ENCODE results near the gene ZNF804B. TPM values are rescaled to one million over a fixed set of nuclear protein-coding genes. Genes with fewer than 3 reads are reported as not detected.

ZNF804B gene
- not detected in 2 replicates for total RNA-seq (2014; rRNA removed; shearing (Covaris generic); ENCODE audit: low replicate concordance)

DNA sequence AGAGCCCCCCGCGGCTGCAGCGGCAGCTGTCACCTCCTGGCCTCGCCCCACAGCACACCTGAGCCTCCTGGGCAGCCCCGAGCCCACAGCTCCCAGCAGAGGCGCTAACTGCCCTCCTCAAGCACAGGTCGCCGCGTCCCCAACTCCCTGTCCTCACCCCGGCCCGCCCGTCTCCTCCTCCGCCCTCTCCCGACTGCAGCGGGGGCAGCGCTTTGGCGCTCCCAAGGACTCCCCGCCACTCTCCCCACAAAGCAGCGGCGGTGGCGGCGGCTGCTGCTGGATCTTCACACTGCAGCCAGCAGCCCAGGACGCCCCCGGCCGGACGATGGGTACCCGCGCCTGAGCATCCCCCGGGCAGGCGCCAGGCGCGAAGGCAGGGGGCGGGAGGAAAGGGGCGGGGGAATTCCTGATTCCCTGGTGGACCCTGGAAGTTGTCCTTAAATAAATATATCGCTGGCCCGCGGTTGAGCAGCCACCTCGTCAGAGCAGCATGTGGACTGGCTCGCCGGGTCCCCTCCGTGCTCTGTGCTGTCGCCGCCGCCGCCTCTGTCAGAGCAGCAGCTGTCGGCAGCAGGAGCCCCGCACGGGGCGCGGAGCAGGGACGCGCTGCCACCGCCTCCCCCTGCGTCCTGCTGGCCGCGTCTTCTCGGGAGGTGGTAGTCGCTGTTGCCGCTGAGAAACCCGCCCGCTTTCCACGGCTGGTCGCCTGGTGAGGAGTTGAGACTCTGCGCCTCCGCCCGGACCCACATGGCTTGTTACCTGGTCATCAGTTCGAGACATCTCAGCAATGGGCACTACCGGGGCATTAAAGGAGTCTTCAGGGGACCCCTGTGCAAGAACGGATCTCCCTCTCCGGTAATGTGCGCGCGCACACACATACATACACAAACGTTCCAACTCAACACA lies at the start of gene ZNF804B:
Gene ZNF804B, plus strand, starts transcription at position 471 of the 906 bp plus-strand sequence. Its CDS starts 277 bp downstream, at position 748.
- Histone ChIP-seq H3K9me3 (no peaks in the 10 kb centered on the region), H3K4me3 (peak within 1 kb of the TSS; percentile 47), H3K27me3 (peaks cover 8% of the 10 kb centered on the region; the same call in 1 of the 2 replicates), H3K36me3 (no peaks in the 10 kb centered on the region)
- DNase-seq: peak; percentile 16

DNA sequence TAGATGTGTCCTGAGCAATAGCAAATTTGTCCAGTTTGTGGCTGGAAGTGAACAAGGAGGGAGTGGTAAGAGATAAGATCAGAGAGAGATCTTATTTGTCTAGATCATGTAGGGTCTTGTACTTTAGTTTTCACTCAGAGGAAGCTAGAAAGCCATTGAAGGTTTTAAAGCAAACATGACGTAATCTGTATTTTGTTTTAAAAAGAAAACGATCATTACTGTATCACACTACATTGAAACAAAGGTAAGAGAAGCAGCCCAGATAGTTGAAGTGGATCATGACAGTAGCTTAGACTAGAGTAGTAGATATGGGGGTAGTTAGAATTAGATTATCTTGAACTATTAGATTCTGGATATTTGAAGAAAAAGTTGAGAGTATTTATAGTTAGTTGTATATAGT lies 23.6 kb upstream of the ZNF804B start:
- no peaks in the 10 kb centered on the region for H3K27me3 ChIP-seq
- DNase-seq: no peak
- H3K4me3 ChIP-seq: no peak overlapping the region
- H3K9me3 ChIP-seq: no peaks in the 10 kb centered on the region
- no peaks in the 10 kb centered on the region for H3K36me3 ChIP-seq

DNA sequence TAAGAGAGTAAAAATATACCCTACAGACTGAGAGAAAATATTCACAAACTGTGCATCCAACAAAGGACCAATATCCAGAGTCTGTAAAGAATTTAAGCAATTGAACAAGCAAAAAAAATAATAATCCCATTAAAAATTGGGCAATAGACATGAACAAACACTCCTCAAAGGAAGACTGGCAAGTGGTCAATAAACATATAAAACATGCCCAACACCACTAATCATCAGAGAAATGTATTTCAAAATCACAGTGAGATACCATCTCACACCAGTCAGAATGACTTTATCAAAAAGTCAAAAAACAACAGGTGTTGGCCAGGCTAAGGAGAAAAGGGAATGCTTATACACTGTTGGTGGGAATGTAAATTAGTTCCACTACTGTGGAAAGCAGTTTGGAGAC lies 21.9 kb upstream of the ZNF804B start:
- H3K36me3 ChIP-seq: no peaks in the 10 kb centered on the region
- no peaks in the 10 kb centered on the region for H3K27me3 ChIP-seq
- H3K4me3 ChIP-seq: no peak overlapping the region
- DNase-seq: no peak
- no peaks in the 10 kb centered on the region for H3K9me3 ChIP-seq

DNA sequence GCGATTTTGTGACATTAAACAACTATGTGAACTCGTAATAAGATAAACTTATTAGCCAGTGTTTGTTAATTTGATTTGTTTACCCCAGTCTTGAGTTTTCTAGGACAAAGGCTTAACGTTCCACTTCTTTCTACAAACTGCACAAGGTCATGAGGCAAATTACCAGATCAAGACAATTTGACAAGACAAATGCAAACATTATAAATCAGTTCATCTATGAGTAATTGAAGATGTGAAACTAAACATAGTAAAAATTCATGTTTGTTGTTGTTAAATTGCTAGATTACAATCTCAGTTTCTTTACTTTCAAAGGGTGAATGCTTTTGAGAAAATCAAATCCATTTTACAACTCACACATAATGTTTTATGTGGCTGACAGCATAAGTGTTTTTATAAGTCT lies 13.4 kb upstream of the ZNF804B start:
- Histone ChIP-seq H3K9me3 (no peaks in the 10 kb centered on the region), H3K4me3 (no peak overlapping the region), H3K27me3 (no peaks in the 10 kb centered on the region), H3K36me3 (no peaks in the 10 kb centered on the region)
- DNase-seq: no peak

DNA sequence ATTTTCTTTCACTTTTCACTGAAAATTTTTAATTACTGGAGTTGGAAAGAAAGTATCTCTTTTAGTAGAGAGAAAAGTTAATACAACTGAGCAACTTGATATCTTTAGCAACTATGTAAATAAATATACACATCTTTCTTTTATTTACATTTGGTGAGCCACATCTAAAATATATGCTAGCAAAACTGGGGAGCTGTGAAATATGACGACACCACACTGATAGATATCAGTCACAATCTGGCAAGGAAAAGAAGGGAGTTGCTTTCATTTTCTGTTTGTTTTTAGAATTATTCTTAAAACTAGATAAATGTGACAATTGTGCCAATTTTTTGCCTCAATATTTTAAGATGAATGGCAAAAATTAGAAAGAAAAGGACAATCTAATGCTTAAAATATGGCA lies 2.7 kb upstream of the ZNF804B start:
- peaks cover 7% of the 10 kb centered on the region; the same call in 1 of the 2 replicates for H3K27me3 ChIP-seq
- no peak for DNase-seq
- H3K4me3 ChIP-seq: no peak overlapping the region
- H3K36me3 ChIP-seq: no peaks in the 10 kb centered on the region
- no peaks in the 10 kb centered on the region for H3K9me3 ChIP-seq

DNA sequence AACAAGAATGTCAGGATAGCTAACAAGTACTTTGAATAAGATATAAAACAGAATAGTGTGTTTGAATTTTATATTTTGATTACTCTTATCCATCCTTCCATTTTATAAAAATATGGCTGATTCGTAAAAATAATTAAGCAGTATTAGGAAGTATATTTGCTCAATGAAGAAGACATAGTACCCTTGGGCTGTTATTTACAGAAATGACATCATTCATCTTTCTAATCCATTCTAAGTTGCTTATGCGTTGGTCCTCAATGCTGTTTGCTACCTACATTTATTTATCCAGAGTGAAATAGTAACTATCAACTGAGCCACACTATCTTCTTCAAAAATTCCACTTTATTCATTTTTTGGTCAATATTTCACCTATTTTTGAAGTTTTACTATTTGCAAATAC lies 2.1 kb upstream of the ZNF804B start:
- no peak for DNase-seq
- H3K27me3 ChIP-seq: peaks cover 8% of the 10 kb centered on the region; the same call in 1 of the 2 replicates
- no peaks in the 10 kb centered on the region for H3K36me3 ChIP-seq

DNA sequence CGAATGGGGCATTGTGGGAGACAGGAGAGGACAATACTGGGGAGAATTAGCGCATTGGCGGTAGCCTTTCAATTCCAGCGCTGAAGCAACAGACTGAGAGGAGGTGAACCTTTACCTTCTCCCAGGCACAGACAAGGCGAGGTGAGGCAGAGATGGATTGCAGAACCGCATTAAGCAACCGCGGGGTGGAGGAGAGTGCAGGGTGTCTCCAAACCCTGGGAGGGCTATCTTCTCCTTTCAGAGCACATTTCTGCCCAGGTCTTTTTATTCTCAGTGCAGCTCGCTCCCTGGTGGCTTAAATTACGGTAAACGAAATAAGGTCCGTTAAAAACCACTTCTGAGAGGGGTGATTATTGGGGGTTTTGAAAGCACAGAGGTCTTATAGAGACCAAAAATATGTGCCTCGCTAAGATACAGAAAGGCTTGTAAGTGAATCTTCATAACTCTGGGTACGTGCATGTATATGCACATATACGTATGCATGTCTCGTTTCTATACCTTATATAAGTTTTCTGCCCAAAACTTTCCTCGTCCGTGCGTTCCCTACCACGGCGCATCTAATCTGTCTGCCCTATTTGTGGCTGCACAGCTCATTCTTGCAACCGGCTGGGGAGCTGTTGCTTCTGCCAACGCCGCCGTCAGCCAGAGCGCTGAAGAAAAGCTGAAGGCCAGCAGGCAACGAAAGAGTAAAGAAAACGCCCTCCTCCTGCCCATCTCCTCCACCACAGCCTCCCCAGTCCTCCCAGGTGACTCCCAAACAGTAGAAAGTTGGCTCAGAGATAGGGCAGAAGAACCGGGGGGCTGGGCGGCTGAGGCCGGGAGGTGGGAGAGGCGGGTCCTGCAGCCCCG lies 895 bp upstream of the ZNF804B start:
- peak overlapping the region; percentile 47 for H3K4me3 ChIP-seq
- peaks cover 8% of the 10 kb centered on the region; the same call in 1 of the 2 replicates for H3K27me3 ChIP-seq

More for the DNA sequence above, 2.1 kb upstream of the ZNF804B start:
- H3K9me3 ChIP-seq: no peaks in the 10 kb centered on the region
- H3K4me3 ChIP-seq: no peak overlapping the region

DNA sequence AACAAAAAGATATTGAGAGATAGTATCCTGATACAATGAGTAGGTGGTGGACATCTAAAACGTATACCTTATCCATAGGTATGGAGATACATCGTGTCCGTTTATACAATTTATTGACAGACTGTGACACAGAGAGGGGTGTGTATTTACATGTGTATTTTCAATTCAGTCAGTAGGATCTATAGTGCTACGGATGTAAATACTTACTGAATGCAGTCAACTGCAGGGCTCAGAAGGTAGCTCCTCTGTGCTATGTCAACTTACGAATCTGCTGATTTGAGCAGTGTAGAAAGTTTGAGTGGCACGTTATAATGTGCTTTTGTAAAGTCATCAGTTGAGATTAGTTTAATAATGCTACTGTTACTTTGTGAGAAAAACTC lies 626 bp downstream of the ZNF804B start:
- Histone ChIP-seq H3K9me3 (no peaks in the 10 kb centered on the region), H3K4me3 (no peak overlapping the region), H3K27me3 (peaks cover 8% of the 10 kb centered on the region; the same call in 1 of the 2 replicates), H3K36me3 (no peaks in the 10 kb centered on the region)
- no peak for DNase-seq

More for the DNA sequence above, 895 bp upstream of the ZNF804B start:
- DNase-seq: peak; percentile 46
- H3K9me3 ChIP-seq: no peaks in the 10 kb centered on the region
- no peaks in the 10 kb centered on the region for H3K36me3 ChIP-seq

DNA sequence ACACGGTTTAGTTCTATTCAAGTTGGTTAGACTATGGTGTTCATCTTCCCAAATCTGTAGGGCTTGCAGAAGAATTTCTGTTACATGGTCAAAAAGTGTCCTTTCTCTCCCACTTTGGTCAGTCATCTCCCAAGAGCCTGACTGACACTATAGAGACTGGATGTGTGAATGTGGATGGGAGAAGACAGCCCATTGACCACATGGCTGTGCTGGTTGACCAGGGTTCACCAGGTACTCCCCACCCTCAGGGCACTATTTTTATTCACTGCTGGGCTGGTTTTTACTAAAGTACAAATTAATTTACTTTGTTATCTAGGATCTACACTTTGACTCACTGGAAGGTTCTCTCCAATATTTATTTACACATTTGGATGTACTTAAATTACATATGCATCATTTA lies 2.3 kb downstream of the ZNF804B start:
- H3K36me3 ChIP-seq: no peaks in the 10 kb centered on the region
- no peak for DNase-seq
- H3K27me3 ChIP-seq: peaks cover 8% of the 10 kb centered on the region; the same call in 1 of the 2 replicates
- H3K4me3 ChIP-seq: no peak overlapping the region
- no peaks in the 10 kb centered on the region for H3K9me3 ChIP-seq

DNA sequence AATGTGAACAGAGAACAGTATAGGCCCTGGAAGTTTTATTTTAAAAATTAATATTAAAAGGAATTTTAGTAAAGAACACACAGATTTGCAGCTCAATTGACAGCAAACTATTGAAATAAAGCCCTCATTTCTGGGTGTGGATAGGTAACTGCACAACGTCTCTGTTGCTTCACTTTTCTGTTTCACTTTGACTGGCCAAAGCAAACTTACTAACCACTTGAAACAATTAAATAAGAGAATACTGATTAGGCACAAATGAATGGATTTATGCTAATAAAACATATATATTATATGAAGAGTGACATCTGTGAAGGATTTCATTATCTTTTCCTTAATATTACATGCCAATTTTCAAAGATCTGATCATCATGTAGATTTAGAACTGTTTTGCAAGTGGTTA lies 11.9 kb downstream of the ZNF804B start:
- H3K9me3 ChIP-seq: no peaks in the 10 kb centered on the region
- H3K36me3 ChIP-seq: no peaks in the 10 kb centered on the region
- no peaks in the 10 kb centered on the region for H3K27me3 ChIP-seq
- no peak overlapping the region for H3K4me3 ChIP-seq
- DNase-seq: no peak

DNA sequence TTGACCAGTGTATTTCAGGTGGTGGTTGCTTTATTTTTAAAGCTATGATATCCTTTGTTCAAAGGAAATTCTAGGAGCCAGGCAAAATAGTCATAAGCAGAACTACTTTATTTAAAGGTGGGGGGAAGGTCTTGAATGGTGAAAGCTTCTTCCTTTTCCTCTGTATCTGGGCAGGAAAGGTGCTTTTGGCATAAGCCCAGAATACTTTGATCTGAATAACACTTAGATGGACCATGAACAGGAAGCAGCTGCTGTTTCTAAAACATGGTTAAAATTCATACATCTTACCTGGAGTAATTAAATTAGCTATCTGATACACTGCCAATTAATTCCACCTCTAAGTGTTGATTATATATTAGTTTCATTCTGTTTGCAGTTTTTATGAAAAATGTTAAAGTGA lies 13.3 kb downstream of the ZNF804B start:
- Histone ChIP-seq H3K9me3 (no peaks in the 10 kb centered on the region), H3K36me3 (no peaks in the 10 kb centered on the region), H3K27me3 (no peaks in the 10 kb centered on the region), H3K4me3 (no peak overlapping the region)
- no peak for DNase-seq

DNA sequence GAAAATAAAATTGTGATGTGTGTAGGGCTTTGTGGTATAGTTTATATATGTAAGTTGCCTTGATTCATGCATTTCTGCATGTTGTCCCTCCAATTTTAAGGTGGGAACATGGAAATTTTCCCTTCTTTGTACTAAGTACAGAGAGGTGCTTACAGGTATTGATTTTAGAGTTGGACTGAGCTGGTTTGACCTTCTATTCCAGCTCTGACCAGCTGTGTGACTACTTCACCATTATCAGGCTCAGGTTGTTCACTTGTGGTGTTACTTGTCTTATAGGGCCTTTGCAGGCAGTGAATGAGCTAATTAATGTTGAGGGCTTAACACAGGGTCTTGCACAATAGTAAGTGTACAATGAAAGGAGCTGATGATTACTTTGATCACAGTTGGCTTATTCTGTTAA lies 16.3 kb downstream of the ZNF804B start:
- no peak overlapping the region for H3K4me3 ChIP-seq
- H3K36me3 ChIP-seq: no peaks in the 10 kb centered on the region
- H3K9me3 ChIP-seq: no peaks in the 10 kb centered on the region
- no peaks in the 10 kb centered on the region for H3K27me3 ChIP-seq
- DNase-seq: no peak

DNA sequence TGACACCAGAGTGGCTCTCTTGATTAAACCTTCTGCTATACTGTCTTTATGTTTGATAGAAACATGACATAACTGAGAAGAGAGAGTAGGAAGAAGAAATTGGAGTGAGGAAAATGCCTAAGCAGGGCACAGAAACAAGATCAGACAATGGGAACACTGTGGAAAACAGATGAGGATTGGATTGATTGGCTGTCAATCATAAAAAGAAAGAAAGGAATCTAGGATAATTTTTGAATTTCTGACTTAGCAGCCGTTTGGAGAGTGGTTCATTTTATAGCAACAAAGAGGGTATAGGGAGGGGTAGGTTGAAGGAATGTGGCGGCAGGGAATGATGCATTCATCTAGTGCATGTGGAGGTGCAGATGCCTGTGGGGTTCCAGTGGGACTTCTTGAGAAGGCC lies 28.3 kb downstream of the ZNF804B start:
- Histone ChIP-seq H3K4me3 (no peak overlapping the region), H3K9me3 (no peaks in the 10 kb centered on the region), H3K27me3 (no peaks in the 10 kb centered on the region), H3K36me3 (no peaks in the 10 kb centered on the region)
- DNase-seq: no peak

DNA sequence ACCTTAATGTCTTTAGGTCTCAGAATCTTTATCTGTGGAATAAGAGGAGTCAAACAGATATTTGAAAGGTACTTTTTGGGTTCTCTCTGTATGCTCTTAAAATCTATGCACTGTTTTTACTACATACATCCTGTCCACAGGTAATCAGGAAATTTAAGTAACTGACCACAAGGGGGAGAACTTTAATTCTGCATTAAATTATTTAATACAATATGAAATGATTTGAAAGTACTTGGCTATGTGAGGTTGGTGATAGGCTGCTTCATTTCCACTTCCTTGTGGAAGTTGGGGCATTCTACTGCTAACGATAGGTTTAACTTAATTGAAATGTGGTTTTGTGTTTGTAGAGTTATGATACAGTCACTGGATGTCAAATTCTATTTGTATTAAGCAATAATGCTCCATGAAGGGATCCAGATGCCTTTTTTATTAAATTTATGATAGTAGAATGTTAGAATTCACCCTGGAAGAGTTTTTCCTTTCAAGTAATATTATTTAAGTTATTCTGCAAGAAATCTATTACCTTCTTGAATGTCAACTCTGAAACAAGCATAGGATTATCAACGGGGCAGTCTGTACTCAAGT lies 30.1 kb downstream of the ZNF804B start:
- H3K36me3 ChIP-seq: no peaks in the 10 kb centered on the region
- H3K4me3 ChIP-seq: no peak overlapping the region
- H3K27me3 ChIP-seq: no peaks in the 10 kb centered on the region
- H3K9me3 ChIP-seq: no peaks in the 10 kb centered on the region
- DNase-seq: no peak

DNA sequence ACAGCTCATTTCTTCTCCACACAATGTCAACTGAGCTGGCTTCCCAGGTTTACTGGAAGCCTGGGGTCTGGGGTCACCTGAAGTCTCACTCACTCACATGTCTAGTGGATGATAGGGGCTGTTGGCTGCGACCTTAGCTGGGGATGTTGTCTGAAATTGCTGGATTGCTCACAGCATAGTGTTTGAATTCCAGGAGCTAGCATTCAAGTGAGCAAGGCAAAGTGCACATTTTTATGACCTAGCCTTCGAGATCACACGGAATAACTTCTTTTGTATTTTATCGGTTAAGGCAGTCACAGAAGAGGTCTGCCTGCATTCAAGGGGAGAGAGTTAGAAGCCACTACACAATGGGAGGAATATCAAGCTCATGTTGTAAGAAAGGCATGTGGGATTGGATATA lies 32.4 kb downstream of the ZNF804B start:
- H3K9me3 ChIP-seq: no peaks in the 10 kb centered on the region
- no peak for DNase-seq
- H3K4me3 ChIP-seq: no peak overlapping the region
- H3K27me3 ChIP-seq: no peaks in the 10 kb centered on the region
- no peaks in the 10 kb centered on the region for H3K36me3 ChIP-seq

DNA sequence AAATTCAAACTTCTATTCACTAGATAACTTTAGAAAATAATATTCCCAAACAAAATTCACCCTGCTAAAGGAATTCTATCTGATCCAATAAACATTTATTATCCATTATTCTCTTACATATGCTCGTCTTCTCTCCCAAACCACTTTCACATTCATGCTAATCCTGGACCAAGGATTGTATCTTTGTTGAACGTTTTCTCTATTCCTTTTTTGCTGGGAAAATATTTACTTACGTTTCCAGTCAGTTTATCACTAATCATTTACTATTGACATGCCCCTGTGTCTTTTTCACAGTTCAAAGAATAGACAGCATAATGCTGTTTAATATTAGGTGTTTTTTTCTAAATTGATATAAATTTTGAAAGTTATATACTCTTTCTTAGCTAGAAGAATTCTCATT lies 32.9 kb downstream of the ZNF804B start:
- no peaks in the 10 kb centered on the region for H3K27me3 ChIP-seq
- H3K4me3 ChIP-seq: no peak overlapping the region
- DNase-seq: no peak

DNA sequence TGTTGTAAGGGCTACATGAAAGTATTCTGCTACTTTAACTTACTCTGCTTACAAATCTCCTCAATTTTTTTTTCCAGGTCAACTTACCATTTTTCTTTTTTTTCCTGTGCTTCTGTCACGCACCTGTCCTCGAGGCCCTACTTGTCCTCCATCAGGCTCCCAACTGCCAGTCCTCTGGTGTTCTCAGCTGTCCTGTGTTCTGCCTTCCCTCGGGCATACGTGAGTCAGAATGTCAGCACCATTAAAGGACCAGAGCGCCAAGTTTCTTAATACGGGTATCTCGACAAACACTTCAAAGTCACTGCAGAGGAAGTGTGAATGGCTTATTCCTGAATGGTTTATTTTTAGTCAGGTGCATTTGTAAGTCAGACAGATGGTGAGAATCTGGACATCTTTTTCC lies 36.1 kb downstream of the ZNF804B start, which contains the start of gene TEX47:
Gene TEX47, minus strand, starts transcription at position 185 of the 400 bp plus-strand sequence. CDS start 795 bp downstream, outside the sequence.
- H3K9me3 ChIP-seq: no peaks in the 10 kb centered on the region
- H3K27me3 ChIP-seq: no peaks in the 10 kb centered on the region
- no peak within 1 kb of the TSS for H3K4me3 ChIP-seq
- DNase-seq: no peak
- H3K36me3 ChIP-seq: no peaks in the 10 kb centered on the region

More for the DNA sequence above, 32.9 kb downstream of the ZNF804B start:
- Histone ChIP-seq H3K9me3 (no peaks in the 10 kb centered on the region), H3K36me3 (no peaks in the 10 kb centered on the region)

All from MG63 (cell line).